HEK293 (cell line): ENCODE results near the gene IQSEC1.

ENCODE experiments used
- CTCF ChIA-PET: fragments of 350-600 bp; formaldehyde crosslinking; extraction: SDS; loops from one replicate; lab custom pipeline; 2021; ENCODE audit warnings: antibody characterized with exemption; lab: Yijun Ruan, JAX
- POLR2A ChIA-PET: fragments of 300-600 bp; formaldehyde crosslinking; extraction: SDS; loops from one replicate; lab custom pipeline; 2020; ENCODE audit warnings: antibody characterized with exemption, inconsistent platforms; lab: Yijun Ruan, JAX
- H3K27ac ChIP-seq: fragments of 200-500 bp; sonication (Bioruptor generic); 2 replicates; pipeline ENCODE4 v1.5.1; 2014; ENCODE audit warnings: low read depth, low read length, control low read depth, inconsistent platforms; ENCODE audit errors: extremely low read depth
- H3K36me3 ChIP-seq, 2 experiments: fragments of 200-500 bp in 1 of 2; sonication (Bioruptor generic) in 1 of 2; 1 replicate in 1 of 2; 2 replicates in 1 of 2; pipeline ENCODE4 v1.5.1; 2014 to 2017; ENCODE audit warnings: inconsistent platforms in 2 of 2, low read length in 2 of 2; ENCODE audit not compliant: control insufficient read depth in 2 of 2, insufficient read depth in 1 of 2
- H3K4me1 ChIP-seq: fragments of 200-500 bp; sonication (Bioruptor generic); 2 replicates; pipeline ENCODE4 v1.5.1; 2014; ENCODE audit warnings: mild to moderate bottlenecking, low read length, inconsistent platforms; ENCODE audit not compliant: control insufficient read depth, insufficient read depth
- H3K4me3 ChIP-seq: 2 replicates; pipeline ENCODE4 v1.5.1; 2011; ENCODE audit warnings: low read depth, mild to moderate bottlenecking, control low read depth, low read length, moderate library complexity
- H3K9me3 ChIP-seq: fragments of 200-500 bp; sonication (Bioruptor generic); 2 replicates; pipeline ENCODE4 v1.5.1; 2014; ENCODE audit warnings: low read depth, low read length, inconsistent platforms; ENCODE audit not compliant: control insufficient read depth, insufficient read depth
- IKZF3 ChIP-seq: fragments of 450-650 bp; IDR thresholded peaks from 2 replicates; pipeline ENCODE4 v1.5.0; 2018; ENCODE audit warnings: missing biosample characterization, mild to moderate bottlenecking, missing genetic modification characterization, moderate library complexity
- KLF7 ChIP-seq: fragments of 450-650 bp; formaldehyde crosslinking; IDR thresholded peaks from 2 replicates; pipeline ENCODE4 v1.5.1; 2016; ENCODE audit warnings: missing biosample characterization, missing genetic modification characterization, borderline replicate concordance
- SETDB1 ChIP-seq: IDR thresholded peaks from one replicate; pipeline ENCODE4 v1.6.1; 2017; ENCODE audit warnings: mild to moderate bottlenecking, low read length, moderate library complexity, mixed read lengths; ENCODE audit not compliant: insufficient read length
- SP3 ChIP-seq: fragments of 450-650 bp; formaldehyde crosslinking; IDR thresholded peaks from 2 replicates; pipeline ENCODE4 v1.5.1; 2016; ENCODE audit warnings: missing biosample characterization, missing genetic modification characterization
- ZBTB20 ChIP-seq: fragments of 450-650 bp; formaldehyde crosslinking; IDR thresholded peaks from 2 replicates; pipeline ENCODE4 v1.5.1; 2016; ENCODE audit warnings: missing biosample characterization, missing genetic modification characterization
- ZFP69B ChIP-seq: fragments of 450-650 bp; formaldehyde crosslinking; IDR thresholded peaks from 2 replicates; pipeline ENCODE4 v1.5.1; 2016; ENCODE audit warnings: missing biosample characterization, missing genetic modification characterization
- ZNF221 ChIP-seq: fragments of 450-650 bp; formaldehyde crosslinking; IDR thresholded peaks from 2 replicates; pipeline ENCODE4 v1.5.1; 2017; ENCODE audit warnings: missing biosample characterization, missing genetic modification characterization, borderline replicate concordance
- ZNF350 ChIP-seq: fragments of 450-650 bp; formaldehyde crosslinking; IDR thresholded peaks from 2 replicates; pipeline ENCODE4 v1.5.0; 2017; ENCODE audit warnings: missing biosample characterization, mild to moderate bottlenecking, missing genetic modification characterization
- ZNF433 ChIP-seq: fragments of 450-650 bp; formaldehyde crosslinking; IDR thresholded peaks from 2 replicates; pipeline ENCODE4 v1.5.1; 2016; ENCODE audit warnings: missing biosample characterization, missing genetic modification characterization, low read depth
- ZNF549 ChIP-seq: fragments of 450-650 bp; IDR thresholded peaks from 2 replicates; pipeline ENCODE4 v1.5.1; 2018; ENCODE audit warnings: missing biosample characterization, missing genetic modification characterization, mild to moderate bottlenecking, inconsistent platforms, moderate library complexity
- ZNF558 ChIP-seq: fragments of 450-650 bp; formaldehyde crosslinking; IDR thresholded peaks from 2 replicates; pipeline ENCODE4 v1.5.1; 2016; ENCODE audit warnings: missing biosample characterization, missing genetic modification characterization
- ZNF645 ChIP-seq: fragments of 450-650 bp; formaldehyde crosslinking; IDR thresholded peaks from 2 replicates; pipeline ENCODE4; 2016; ENCODE audit warnings: missing biosample characterization, missing genetic modification characterization
- ZNF664 ChIP-seq: fragments of 450-650 bp; formaldehyde crosslinking; IDR thresholded peaks from 2 replicates; pipeline ENCODE4 v1.5.1; 2016; ENCODE audit warnings: missing biosample characterization, missing genetic modification characterization
- ZNF747 ChIP-seq: fragments of 450-650 bp; formaldehyde crosslinking; IDR thresholded peaks from 2 replicates; pipeline ENCODE4 v1.5.1; 2016; ENCODE audit warnings: missing biosample characterization, missing genetic modification characterization
- ZNF768 ChIP-seq: fragments of 450-650 bp; formaldehyde crosslinking; IDR thresholded peaks from 2 replicates; pipeline ENCODE4 v1.5.1; 2018; ENCODE audit warnings: missing biosample characterization, mild to moderate bottlenecking, missing genetic modification characterization
- TF ChIP-seq, protein P1 (sequence below): sonication (generic); formaldehyde crosslinking; IDR thresholded peaks from 2 replicates; pipeline ENCODE4 v1.8.1; 2022; ENCODE audit warnings: mild to moderate bottlenecking, moderate library complexity, missing genetic modification reagents
- TF ChIP-seq, protein P2 (sequence below): fragments of 450-650 bp; formaldehyde crosslinking; IDR thresholded peaks from 2 replicates; pipeline ENCODE4 v1.5.1; 2016; ENCODE audit warnings: missing biosample characterization, missing genetic modification characterization
- TF ChIP-seq, protein P3 (sequence below): fragments of 450-650 bp; formaldehyde crosslinking; IDR thresholded peaks from 2 replicates; pipeline ENCODE4 v1.5.1; 2016; ENCODE audit warnings: missing biosample characterization, missing genetic modification characterization

IQSEC1 gene

GRCh38 chr3:13115991-13116390, 42.8 kb upstream of the IQSEC1 start:
- Histone ChIP-seq H3K36me3 (no peaks in the 10 kb centered on the region), H3K9me3 (no peaks in the 10 kb centered on the region), H3K4me1 (no peaks in the 10 kb centered on the region; the same call in 1 of the 2 replicates)
- ChIA-PET CTCF (interaction anchor here (1.1 kb wide), 1 partner anchor 120 kb away, joined by 3 read pairs; no protein-coding TSS in a partner anchor), POLR2A (no interaction called here)
- TF ChIP-seq ZNF645 (tag by site-specific recombination), result no peak
- no peak for TF ChIP-seq SETDB1
- TF ChIP-seq ZNF558 (tag by site-specific recombination), result no peak
- no peak for TF ChIP-seq ZNF350 (tag by site-specific recombination)
- TF ChIP-seq ZNF221, result no peak
- TF ChIP-seq IKZF3 (tag by site-specific recombination), result no peak
- no peak for TF ChIP-seq ZFP69B (tag by site-specific recombination)
- no peak for TF ChIP-seq ZBTB20
- TF ChIP-seq, all 188 proteins: peak for 0
- Histone ChIP-seq H3K27ac (no peak overlapping the region), H3K4me3 (no peak overlapping the region)

DNA sequence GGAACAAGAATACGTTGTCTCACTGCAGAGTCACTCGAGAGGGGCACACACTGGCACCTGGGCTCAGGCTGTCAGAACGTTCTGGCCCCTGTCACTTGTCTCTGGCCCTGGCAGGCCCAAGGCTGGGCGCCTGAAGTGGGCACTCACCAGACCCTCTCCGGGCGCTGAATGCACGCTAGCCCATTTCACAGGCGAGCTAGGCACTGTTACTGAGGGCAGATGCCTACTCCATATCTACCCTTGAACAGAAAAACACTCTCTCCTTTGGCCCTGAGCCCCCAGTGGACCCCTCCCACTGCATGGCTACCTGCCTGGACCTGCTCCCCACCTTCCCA, 42.3 kb upstream of the IQSEC1 start:
- H3K9me3 ChIP-seq, result no peaks in the 10 kb centered on the region
- no peak overlapping the region for H3K27ac ChIP-seq
- POLR2A ChIA-PET, result no interaction called here
- H3K4me3 ChIP-seq, result no peak overlapping the region
- H3K36me3 ChIP-seq, result no peaks in the 10 kb centered on the region
- H3K4me1 ChIP-seq, result no peaks in the 10 kb centered on the region; the same call in 1 of the 2 replicates
- CTCF ChIA-PET, result interaction anchor here (1.1 kb wide), 1 partner anchor 120 kb away, joined by 3 read pairs; no protein-coding TSS in a partner anchor
- TF ChIP-seq ZNF768 (no peak), ZNF664 (tag by site-specific recombination) (no peak), ZNF549 (tag by site-specific recombination) (no peak), SP3 (tag by site-specific recombination) (no peak), KLF7 (tag by site-specific recombination) (no peak), ZNF433 (tag by site-specific recombination) (no peak), ZNF747 (no peak)
- TF ChIP-seq, protein P1, sequence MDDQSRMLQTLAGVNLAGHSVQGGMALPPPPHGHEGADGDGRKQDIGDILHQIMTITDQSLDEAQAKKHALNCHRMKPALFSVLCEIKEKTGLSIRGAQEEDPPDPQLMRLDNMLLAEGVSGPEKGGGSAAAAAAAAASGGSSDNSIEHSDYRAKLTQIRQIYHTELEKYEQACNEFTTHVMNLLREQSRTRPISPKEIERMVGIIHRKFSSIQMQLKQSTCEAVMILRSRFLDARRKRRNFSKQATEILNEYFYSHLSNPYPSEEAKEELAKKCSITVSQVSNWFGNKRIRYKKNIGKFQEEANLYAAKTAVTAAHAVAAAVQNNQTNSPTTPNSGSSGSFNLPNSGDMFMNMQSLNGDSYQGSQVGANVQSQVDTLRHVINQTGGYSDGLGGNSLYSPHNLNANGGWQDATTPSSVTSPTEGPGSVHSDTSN (CRISPR knock-in tag), result no peak
- TF ChIP-seq, protein P2, sequence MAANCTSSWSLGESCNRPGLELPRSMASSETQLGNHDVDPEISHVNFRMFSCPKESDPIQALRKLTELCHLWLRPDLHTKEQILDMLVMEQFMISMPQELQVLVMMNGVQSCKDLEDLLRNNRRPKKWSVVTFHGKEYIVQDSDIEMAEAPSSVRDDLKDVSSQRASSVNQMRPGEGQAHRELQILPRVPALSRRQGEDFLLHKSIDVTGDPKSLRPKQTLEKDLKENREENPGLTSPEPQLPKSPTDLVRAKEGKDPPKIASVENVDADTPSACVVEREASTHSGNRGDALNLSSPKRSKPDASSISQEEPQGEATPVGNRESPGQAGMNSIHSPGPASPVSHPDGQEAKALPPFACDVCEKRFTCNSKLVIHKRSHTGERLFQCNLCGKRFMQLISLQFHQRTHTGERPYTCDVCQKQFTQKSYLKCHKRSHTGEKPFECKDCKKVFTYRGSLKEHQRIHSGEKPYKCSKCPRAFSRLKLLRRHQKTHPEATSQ (tag by site-specific recombination), result no peak
- TF ChIP-seq, protein P3, sequence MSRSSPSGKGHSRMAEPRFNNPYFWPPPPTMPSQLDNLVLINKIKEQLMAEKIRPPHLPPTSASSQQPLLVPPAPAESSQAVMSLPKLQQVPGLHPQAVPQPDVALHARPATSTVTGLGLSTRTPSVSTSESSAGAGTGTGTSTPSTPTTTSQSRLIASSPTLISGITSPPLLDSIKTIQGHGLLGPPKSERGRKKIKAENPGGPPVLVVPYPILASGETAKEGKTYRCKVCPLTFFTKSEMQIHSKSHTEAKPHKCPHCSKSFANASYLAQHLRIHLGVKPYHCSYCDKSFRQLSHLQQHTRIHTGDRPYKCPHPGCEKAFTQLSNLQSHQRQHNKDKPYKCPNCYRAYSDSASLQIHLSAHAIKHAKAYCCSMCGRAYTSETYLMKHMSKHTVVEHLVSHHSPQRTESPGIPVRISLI (tag by site-specific recombination), result no peak
